ENCODE results near the gene FTO. TPM values are rescaled to one million over a fixed set of nuclear protein-coding genes. Genes with fewer than 3 reads are reported as not detected.
"Not testable (repeated sequence)": the region's sequence is repeated elsewhere in the genome, so short reads cannot be mapped to it uniquely, and the experiment has no call there.

Gene FTO
- total and polyA plus RNA-seq, 3 donors from 2014 or later = 32.4 to 64.7 (median 50.3) TPM

- intact Hi-C loops (cut with DNase I; ENCODE audit: low total_unique reads) = no loop called here
- Histone ChIP-seq H3K27ac (no peak overlapping the region), H3K27me3 (no peaks in the 10 kb centered on the region), H3K36me3 (ENCODE audit: low read depth, missing control alignments) (no peaks in the 10 kb centered on the region), H3K4me1 (no peaks in the 10 kb centered on the region), H3K9me3 (no peaks in the 10 kb centered on the region), H3K4me3 (no peak overlapping the region)
- TF ChIP-seq CTCF (IDR thresholded peaks at IDR 0.05) = no peak
- TF ChIP-seq POLR2A (IDR thresholded peaks at IDR 0.05) = no peak
- no peak for DNase-seq
- WGBS, 2 donors = 75 to 80% methylated on average over 2 of the region's 2 CpGs
Observed at GRCh38 chr16:53839150-53839549, 135.2 kb downstream of the FTO start.

GRCh38 chr16:53840456-53840855, 136.5 kb downstream of the FTO start:
- Histone ChIP-seq H3K9me3 (no peaks in the 10 kb centered on the region), H3K27me3 (no peaks in the 10 kb centered on the region), H3K36me3 (ENCODE audit: low read depth, missing control alignments) (no peaks in the 10 kb centered on the region), H3K4me1 (no peaks in the 10 kb centered on the region), H3K4me3 (no peak overlapping the region), H3K27ac (no peak overlapping the region)
- no peak for TF ChIP-seq CTCF (IDR thresholded peaks at IDR 0.05)
- no peak for TF ChIP-seq POLR2A (IDR thresholded peaks at IDR 0.05)
- no peak for DNase-seq
- 45 to 71% methylated on average over 4 of the region's 4 CpGs for WGBS, 2 donors
- intact Hi-C loops (cut with DNase I; ENCODE audit: low total_unique reads) = no loop called here

GRCh38 chr16:53841884-53842283, 137.9 kb downstream of the FTO start:
- H3K4me3 ChIP-seq = no peak overlapping the region
- no peak for TF ChIP-seq POLR2A (IDR thresholded peaks at IDR 0.05)
- TF ChIP-seq CTCF (IDR thresholded peaks at IDR 0.05) = no peak
- intact Hi-C loops (cut with DNase I; ENCODE audit: low total_unique reads) = no loop called here
- no peak overlapping the region for H3K27ac ChIP-seq
- H3K4me1 ChIP-seq = no peaks in the 10 kb centered on the region
- H3K9me3 ChIP-seq = no peaks in the 10 kb centered on the region
- no peaks in the 10 kb centered on the region for H3K36me3 ChIP-seq (ENCODE audit: low read depth, missing control alignments)
- no peaks in the 10 kb centered on the region for H3K27me3 ChIP-seq
- 50 to 63% methylated on average over 2 of the region's 2 CpGs for WGBS, 2 donors
- DNase-seq = no peak

GRCh38 chr16:53843084-53843483, 139.1 kb downstream of the FTO start:
- Histone ChIP-seq H3K27ac (no peak overlapping the region), H3K4me3 (no peak overlapping the region), H3K36me3 (ENCODE audit: low read depth, missing control alignments) (no peaks in the 10 kb centered on the region), H3K27me3 (no peaks in the 10 kb centered on the region), H3K4me1 (no peaks in the 10 kb centered on the region), H3K9me3 (no peaks in the 10 kb centered on the region)
- WGBS, 2 donors = 88% methylated on average over 1 of the region's 1 CpG
- no peak for DNase-seq
- intact Hi-C loops (cut with DNase I; ENCODE audit: low total_unique reads) = no loop called here
- TF ChIP-seq CTCF (IDR thresholded peaks at IDR 0.05) = no peak
- TF ChIP-seq POLR2A (IDR thresholded peaks at IDR 0.05) = no peak

- H3K4me1 ChIP-seq = no peaks in the 10 kb centered on the region
- no peak for DNase-seq
- intact Hi-C loops (cut with DNase I; ENCODE audit: low total_unique reads) = no loop called here
- H3K27me3 ChIP-seq = no peaks in the 10 kb centered on the region
- H3K36me3 ChIP-seq (ENCODE audit: low read depth, missing control alignments) = no peaks in the 10 kb centered on the region
- H3K4me3 ChIP-seq = no peak overlapping the region
- no peak for TF ChIP-seq CTCF (IDR thresholded peaks at IDR 0.05)
- TF ChIP-seq POLR2A (IDR thresholded peaks at IDR 0.05) = no peak
- H3K27ac ChIP-seq = no peak overlapping the region
- H3K9me3 ChIP-seq = no peaks in the 10 kb centered on the region
- 80 to 84% methylated on average over 3 of the region's 3 CpGs for WGBS, 2 donors
Observed at GRCh38 chr16:53844804-53845203, 140.8 kb downstream of the FTO start.

GRCh38 chr16:53846549-53846948, 142.6 kb downstream of the FTO start:
- H3K27me3 ChIP-seq; H3K4me3 ChIP-seq; H3K36me3 ChIP-seq (ENCODE audit: low read depth, missing control alignments); intact Hi-C loops (cut with DNase I; ENCODE audit: low total_unique reads); H3K4me1 ChIP-seq; H3K27ac ChIP-seq; DNase-seq; H3K9me3 ChIP-seq: not testable (repeated sequence)
- 88 to 91% methylated on average over 5 of the region's 5 CpGs for WGBS, 2 donors

All from testis (tissue), 3 donors.